Testis (tissue), 3 donors: ENCODE data around the gene ASB2. TPM values are rescaled to one million over a fixed set of nuclear protein-coding genes. Genes with fewer than 3 reads are reported as not detected.

Experiments
- DNase-seq: peaks from one replicate; pipeline ENCODE4 v3.0.0-alpha.2; 2019
- H3K27ac ChIP-seq, 2 donors: fragments of 200-600 bp; sonication (generic); one replicate each; pipeline ENCODE4 v1.5.1; 2019
- H3K27me3 ChIP-seq: fragments of 200-600 bp; sonication (generic); one replicate; pipeline ENCODE4 v1.5.1; 2019
- H3K36me3 ChIP-seq: fragments of 200-600 bp; sonication (generic); one replicate; pipeline ENCODE4 v1.5.1; 2017; ENCODE audit warnings: low read depth; ENCODE audit errors: missing control alignments
- H3K4me1 ChIP-seq: fragments of 200-600 bp; sonication (generic); one replicate; pipeline ENCODE4 v1.5.1; 2019
- H3K4me3 ChIP-seq, 2 donors: fragments of 200-600 bp; sonication (generic); one replicate each; pipeline ENCODE4 v1.5.1; 2017 to 2019
- H3K9me3 ChIP-seq: fragments of 200-600 bp; sonication (generic); one replicate; pipeline ENCODE4 v1.5.1; 2017
- POLR2A ChIP-seq: fragments of 450-650 bp; IDR thresholded peaks from one replicate; pipeline ENCODE4 v1.6.1; 2017; ENCODE audit warnings: antibody characterized with exemption, mild to moderate bottlenecking, moderate library complexity
- WGBS, 2 donors: methylation state at CpG; one replicate each; pipeline ENCODE4 v1.1.5; 2018; 5-methylcytosine and 5-hydroxymethylcytosine counted together
- intact Hi-C: fragments of 100-400 bp; cut with DNase I; formaldehyde crosslinking; loops from one replicate; pipeline ENCODE4 v1.15.1; 2023; ENCODE audit warnings: low total_unique reads
- polyA plus RNA-seq: library from polyadenylated mRNA; stranded (reverse); fragments of 350-450 nt; fragmentation: Illumina TruSeq; extraction: RNeasy Lipid Tissue Mini Kit (QIAGEN cat#74804); gene quantifications from one replicate; pipeline ENCODE4 v1.2.3, GENCODE V29; 2014; ENCODE audit warnings: low read depth, low replicate concordance; ENCODE audit not compliant: insufficient read depth
- total RNA-seq, 2 donors: library from RNA; depleted of rRNA; stranded (reverse); fragments of >200 nt; gene quantifications; one replicate each; pipeline ENCODE4 v1.2.3, GENCODE V29; 2016
- TF ChIP-seq, protein P1 (sequence below), 3 experiments: fragments of 450-650 bp in 2 of 3; fragments of 200-600 bp in 1 of 3; sonication (generic) in 1 of 3; IDR thresholded peaks; one replicate each; pipeline ENCODE4 v1.5.1; 2016 to 2019; ENCODE audit warnings: antibody characterized with exemption in 3 of 3, mild to moderate bottlenecking in 2 of 3, moderate library complexity in 1 of 3

The ASB2 gene
- total and polyA plus RNA-seq, 3 donors from 2014 or later = 3.5 to 4.3 (median 3.7) TPM

DNA sequence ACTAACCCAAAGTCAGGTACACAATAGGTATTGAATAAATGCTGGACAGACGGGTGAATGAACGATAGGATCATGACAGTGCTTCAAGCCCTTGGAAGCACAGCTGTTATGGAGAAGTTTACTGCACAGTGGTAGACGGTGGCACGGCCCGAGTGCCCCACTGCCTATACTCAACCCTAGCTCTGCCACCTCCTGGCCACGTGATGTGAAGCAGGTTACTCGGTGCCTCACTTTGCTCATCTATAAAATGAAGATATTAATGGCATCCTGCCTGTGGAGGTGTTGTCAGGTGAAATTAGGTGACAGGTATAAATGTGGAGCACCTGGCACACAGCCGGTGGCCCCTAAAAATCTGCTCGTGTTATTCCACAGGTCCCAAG lies 5.8 kb downstream of the ASB2 start:
- no peaks in the 10 kb centered on the region for H3K27me3 ChIP-seq
- intact Hi-C loops = no loop called here
- H3K4me3 ChIP-seq = no peak overlapping the region
- no peak overlapping the region for H3K27ac ChIP-seq
- TF ChIP-seq POLR2A = no peak
- TF ChIP-seq, protein P1, sequence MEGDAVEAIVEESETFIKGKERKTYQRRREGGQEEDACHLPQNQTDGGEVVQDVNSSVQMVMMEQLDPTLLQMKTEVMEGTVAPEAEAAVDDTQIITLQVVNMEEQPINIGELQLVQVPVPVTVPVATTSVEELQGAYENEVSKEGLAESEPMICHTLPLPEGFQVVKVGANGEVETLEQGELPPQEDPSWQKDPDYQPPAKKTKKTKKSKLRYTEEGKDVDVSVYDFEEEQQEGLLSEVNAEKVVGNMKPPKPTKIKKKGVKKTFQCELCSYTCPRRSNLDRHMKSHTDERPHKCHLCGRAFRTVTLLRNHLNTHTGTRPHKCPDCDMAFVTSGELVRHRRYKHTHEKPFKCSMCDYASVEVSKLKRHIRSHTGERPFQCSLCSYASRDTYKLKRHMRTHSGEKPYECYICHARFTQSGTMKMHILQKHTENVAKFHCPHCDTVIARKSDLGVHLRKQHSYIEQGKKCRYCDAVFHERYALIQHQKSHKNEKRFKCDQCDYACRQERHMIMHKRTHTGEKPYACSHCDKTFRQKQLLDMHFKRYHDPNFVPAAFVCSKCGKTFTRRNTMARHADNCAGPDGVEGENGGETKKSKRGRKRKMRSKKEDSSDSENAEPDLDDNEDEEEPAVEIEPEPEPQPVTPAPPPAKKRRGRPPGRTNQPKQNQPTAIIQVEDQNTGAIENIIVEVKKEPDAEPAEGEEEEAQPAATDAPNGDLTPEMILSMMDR (IDR thresholded peaks at IDR 0.05) = peak in 1 of 3 experiments; percentile 10
- no peaks in the 10 kb centered on the region for H3K36me3 ChIP-seq
- H3K9me3 ChIP-seq = no peaks in the 10 kb centered on the region
- DNase-seq = no peak
- no peaks in the 10 kb centered on the region for H3K4me1 ChIP-seq
- whole genome bisulfite sequencing, 2 donors = 72 to 79% methylated on average over 9 of the region's 9 CpGs

DNA sequence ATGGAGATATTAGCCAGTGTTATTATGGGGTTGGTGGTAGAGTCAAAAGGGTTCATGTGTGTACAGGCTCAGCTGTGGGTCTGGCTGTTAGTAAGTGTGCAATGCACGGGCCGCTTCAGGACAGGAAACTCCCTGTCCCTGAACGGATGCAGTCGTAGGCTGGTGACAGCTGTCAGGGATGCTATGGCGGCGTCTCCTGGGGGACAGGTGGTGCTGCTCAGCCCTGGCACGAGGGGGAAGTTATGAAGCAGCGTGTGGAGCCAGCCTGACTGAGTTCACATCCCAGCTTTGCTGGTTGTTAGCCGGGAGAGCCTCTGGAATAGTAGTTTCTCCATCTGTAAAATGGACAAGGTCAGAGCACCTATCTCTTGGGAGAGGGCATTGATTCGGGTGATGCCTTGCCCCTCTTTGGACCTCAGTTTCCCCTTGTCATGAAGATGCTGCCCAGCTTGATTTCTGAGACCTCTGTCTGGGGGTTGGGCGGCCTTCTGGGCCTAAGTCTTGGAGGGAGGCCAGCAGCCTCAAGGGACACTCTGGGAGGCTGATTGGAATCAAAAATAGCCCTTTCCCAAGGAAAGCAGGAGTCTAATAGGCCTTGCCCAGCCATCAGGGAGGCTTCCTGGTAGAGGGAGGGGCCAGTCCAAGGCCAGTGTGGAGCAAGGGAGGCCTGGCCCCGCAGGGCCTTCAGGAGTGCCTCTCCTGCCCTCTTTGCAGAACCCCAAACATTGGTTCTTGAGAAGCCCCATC lies 7.1 kb downstream of the ASB2 start:
- H3K36me3 ChIP-seq = no peaks in the 10 kb centered on the region
- intact Hi-C loops = no loop called here
- H3K9me3 ChIP-seq = no peaks in the 10 kb centered on the region
- no peak for DNase-seq
- no peaks in the 10 kb centered on the region for H3K4me1 ChIP-seq
- TF ChIP-seq POLR2A = no peak
- TF ChIP-seq, protein P1 (IDR thresholded peaks at IDR 0.05) = no peak
- H3K27ac ChIP-seq = no peak overlapping the region
- H3K4me3 ChIP-seq = no peak overlapping the region
- WGBS, 2 donors = 76 to 77% methylated on average over 12 of the region's 12 CpGs
- H3K27me3 ChIP-seq = no peaks in the 10 kb centered on the region

DNA sequence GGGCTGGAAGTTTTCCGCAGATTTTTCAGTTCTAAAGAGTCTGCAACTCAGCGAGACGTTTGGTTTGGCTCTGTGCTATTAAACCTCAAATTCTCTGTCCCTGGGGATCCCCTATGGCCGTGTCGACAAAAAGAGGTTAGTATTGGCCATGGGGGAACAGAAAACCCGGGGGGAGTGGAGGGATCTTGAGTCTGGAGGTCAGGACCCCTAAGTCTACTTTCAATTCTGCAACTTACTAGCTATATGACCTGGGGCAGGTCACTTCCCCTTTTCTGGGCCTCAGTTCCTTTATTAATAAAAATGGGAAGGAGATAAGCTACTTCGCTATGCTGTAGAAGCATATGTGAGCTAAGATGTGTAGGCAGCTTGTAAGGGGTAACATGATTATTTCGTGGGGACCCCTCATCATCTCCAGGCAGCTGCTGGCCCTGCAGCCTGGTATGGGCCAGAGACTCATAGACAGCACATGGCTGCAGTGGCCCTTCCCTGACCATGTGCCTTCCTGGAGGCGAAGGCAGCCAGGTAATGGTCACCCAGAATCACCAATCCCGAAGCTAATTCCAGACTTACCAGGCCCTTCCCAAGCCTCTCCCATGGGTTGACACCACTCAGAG lies 8.6 kb downstream of the ASB2 start:
- Histone ChIP-seq H3K36me3 (no peaks in the 10 kb centered on the region), H3K27ac (no peak overlapping the region), H3K4me3 (no peak overlapping the region), H3K4me1 (no peaks in the 10 kb centered on the region), H3K9me3 (no peaks in the 10 kb centered on the region), H3K27me3 (no peaks in the 10 kb centered on the region)
- TF ChIP-seq POLR2A = no peak
- TF ChIP-seq, protein P1 (IDR thresholded peaks at IDR 0.05) = no peak
- 79 to 85% methylated on average over 8 to 10 of the region's 10 CpGs for WGBS, 2 donors
- DNase-seq = no peak
- intact Hi-C loops = no loop called here

DNA sequence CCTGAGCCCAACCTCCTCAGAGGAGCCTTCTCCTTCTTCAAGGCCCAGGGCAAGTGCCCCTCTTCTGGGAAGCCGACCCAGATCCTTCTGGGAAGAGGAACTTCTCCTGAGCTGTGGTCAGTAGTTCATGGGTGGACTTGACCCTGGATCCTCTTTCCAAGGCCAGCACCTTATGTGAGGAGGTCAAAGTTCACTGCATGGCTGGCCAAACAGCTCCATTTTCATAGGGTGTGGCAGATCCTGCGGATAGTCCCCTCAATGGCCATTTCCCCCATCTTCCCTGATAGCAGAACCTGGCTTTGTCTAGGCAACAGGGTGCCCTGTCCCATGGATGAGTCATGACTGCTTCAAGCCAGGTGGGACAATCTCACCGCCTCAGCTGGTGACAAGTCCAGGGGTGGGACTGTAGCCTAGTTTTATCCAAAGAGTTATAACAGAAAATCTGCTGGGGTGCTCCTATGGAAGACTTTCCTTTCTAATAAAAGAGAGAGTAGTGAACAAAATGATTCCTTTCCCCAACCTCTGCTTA lies 10.4 kb downstream of the ASB2 start:
- Histone ChIP-seq H3K27ac (no peak overlapping the region), H3K36me3 (no peaks in the 10 kb centered on the region), H3K4me1 (no peaks in the 10 kb centered on the region), H3K27me3 (no peaks in the 10 kb centered on the region), H3K9me3 (no peaks in the 10 kb centered on the region), H3K4me3 (no peak overlapping the region)
- WGBS, 2 donors = 95 to 100% methylated on average over 2 to 3 of the region's 3 CpGs
- no peak for DNase-seq
- TF ChIP-seq POLR2A = no peak
- TF ChIP-seq, protein P1 (IDR thresholded peaks at IDR 0.05) = no peak
- intact Hi-C loops = no loop called here
